GM21528 (cell line): ENCODE measurements around the gene DOCK3.

ENCODE experiments used
- ATAC-seq: cut with Tn5 transposase; IDR thresholded peaks from one replicate; pipeline ENCODE4 v1.9.1; 2021; ENCODE audit warnings: mild to moderate bottlenecking, moderate library complexity; ENCODE audit not compliant: unreplicated experiment, low FRiP score

DOCK3 gene, protein sequence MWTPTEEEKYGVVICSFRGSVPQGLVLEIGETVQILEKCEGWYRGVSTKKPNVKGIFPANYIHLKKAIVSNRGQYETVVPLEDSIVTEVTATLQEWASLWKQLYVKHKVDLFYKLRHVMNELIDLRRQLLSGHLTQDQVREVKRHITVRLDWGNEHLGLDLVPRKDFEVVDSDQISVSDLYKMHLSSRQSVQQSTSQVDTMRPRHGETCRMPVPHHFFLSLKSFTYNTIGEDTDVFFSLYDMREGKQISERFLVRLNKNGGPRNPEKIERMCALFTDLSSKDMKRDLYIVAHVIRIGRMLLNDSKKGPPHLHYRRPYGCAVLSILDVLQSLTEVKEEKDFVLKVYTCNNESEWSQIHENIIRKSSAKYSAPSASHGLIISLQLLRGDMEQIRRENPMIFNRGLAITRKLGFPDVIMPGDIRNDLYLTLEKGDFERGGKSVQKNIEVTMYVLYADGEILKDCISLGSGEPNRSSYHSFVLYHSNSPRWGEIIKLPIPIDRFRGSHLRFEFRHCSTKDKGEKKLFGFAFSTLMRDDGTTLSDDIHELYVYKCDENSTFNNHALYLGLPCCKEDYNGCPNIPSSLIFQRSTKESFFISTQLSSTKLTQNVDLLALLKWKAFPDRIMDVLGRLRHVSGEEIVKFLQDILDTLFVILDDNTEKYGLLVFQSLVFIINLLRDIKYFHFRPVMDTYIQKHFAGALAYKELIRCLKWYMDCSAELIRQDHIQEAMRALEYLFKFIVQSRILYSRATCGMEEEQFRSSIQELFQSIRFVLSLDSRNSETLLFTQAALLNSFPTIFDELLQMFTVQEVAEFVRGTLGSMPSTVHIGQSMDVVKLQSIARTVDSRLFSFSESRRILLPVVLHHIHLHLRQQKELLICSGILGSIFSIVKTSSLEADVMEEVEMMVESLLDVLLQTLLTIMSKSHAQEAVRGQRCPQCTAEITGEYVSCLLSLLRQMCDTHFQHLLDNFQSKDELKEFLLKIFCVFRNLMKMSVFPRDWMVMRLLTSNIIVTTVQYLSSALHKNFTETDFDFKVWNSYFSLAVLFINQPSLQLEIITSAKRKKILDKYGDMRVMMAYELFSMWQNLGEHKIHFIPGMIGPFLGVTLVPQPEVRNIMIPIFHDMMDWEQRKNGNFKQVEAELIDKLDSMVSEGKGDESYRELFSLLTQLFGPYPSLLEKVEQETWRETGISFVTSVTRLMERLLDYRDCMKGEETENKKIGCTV (N-terminal part only)

DNA sequence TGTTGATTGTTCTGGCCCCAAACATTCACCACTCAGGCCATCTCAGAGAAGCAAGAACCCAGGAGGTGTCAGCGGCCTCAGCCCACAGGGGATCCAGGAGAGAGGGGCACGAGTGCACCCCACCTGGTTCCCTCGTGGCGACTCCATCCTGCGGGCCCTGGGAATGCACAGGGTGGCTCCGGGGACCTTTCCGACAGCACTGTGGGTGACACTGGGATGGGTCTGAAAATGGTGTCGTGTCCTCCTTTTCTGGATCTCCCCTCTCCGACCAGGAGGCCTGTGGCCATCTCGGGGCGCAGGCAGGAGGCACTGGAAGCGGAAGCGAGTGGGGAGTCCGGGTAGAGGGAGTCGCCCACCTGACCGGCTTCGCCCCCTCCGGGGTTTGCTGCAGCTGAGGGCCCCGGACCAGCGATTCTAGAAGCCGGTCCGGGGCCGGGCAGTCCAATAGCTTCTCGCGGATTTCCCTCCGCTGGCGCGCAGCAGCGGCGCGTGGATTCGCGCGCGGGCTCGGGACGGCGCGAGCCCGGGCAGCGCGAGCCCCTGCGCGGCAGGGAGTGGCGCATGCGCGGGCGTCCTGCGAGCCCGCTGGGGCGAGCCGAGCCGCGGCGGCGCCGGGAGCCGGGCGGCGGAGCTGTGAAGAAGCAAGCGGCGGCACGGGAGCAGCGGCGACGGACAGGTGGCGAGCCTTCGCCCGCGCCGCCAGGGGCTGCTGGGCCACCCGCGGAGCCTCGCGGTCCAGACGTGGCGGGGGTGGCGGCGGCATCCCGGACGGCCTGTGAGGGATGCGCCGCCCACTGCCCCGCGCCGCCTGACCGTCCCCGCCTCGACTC lies at the start of gene DOCK3:
Gene DOCK3, plus strand, starts transcription at position 579 of the 830 bp plus-strand sequence. CDS start 337 bp downstream, outside the sequence.
- no peak for ATAC-seq

DNA sequence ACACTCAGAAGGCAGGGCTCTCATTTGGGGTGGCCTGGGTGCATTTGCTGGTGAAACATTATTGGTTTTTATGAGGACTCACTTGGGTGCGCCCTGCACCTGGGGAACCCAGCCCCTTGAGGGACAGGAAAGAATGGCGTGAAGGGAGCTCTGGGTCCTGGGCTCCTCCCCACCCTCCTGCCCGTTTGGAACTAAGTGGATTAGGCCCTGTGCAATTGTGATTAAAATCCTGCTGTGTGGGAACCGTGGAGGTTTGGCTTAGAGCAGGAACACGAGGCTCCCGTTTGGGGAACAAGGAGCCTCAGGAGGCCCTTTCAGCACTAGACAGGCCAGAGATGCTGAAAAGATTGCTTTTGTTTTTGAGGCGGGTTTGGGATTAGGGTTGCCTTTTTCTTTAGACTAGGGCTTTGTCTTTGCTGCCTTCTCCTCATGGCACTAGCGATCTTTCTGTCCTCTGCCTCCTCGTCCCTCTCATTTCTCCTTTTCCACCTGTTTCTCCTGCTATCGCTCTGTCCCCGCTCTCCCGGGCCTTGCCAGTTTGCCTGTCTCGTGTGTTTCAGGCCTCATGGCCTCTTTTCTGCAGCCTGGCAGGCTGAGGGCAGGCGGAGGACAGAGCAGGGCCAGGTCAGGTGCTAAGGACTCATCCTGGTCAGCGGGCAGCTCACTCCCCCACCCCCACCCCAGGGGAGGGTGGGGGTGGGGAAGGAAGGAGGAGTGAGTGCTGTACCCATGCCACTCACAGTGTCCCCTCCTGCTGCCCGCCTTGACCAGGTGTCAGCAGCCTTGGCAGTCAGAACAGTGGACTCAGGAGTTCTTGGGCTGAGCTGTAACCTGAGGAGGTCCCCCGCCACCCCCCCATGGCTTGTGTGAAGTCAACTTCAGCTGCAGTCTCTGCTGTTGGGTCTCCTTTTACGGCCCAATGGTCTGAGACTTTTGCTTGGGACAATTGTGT lies 49.2 kb upstream of the DOCK3 start:
- ATAC-seq: no peak

DNA sequence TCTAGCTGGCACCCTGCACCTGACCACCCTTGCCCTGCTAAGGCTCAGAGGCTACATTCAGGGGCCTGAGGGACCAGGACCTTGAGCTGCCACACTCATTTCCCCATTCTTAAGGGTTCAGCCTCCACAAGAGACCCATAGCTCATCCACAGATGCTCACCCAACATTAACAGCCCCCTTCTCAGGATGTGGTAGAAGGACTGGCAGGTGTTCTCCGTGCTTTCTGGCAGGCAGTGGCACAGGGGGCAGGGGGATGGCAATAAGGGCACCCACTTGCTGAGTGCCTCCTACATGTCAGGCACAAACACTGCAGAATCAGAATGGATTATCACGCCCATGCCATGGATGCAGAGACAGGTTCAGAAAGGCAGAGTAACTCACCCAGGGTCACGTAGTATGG lies 48.3 kb upstream of the DOCK3 start:
- no peak for ATAC-seq

DNA sequence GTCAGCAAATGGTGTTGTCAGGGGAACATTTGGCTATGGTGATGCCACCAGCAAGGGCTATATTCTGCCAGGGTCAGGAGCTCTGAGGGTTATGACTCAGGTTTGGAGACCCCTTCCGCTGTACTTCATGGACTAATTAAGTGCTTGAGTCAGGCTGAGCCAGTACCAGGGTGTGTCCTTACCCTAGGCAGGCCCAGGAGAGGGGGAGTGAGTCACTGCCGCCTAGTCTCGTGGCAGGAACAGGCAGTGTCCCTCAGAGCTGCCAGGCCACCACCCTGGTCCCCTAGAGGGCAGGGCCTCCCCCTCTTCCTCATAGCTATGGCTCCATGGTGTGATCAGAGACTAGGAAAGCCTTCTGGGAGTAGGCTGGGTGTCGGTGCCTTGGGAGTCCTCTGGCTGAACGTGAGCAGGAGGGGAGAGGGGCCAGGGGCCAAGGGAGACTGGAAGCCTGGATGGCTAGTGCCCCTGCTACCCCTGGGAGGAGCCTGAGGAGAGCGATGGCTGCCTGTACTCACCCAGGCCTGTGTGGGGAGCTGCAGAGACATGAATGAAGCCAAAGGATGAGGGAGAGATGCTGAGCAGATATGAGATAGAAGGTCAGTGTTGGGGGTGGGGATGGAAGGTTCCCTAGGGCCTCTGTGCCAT lies 47.2 kb upstream of the DOCK3 start:
- no peak for ATAC-seq

DNA sequence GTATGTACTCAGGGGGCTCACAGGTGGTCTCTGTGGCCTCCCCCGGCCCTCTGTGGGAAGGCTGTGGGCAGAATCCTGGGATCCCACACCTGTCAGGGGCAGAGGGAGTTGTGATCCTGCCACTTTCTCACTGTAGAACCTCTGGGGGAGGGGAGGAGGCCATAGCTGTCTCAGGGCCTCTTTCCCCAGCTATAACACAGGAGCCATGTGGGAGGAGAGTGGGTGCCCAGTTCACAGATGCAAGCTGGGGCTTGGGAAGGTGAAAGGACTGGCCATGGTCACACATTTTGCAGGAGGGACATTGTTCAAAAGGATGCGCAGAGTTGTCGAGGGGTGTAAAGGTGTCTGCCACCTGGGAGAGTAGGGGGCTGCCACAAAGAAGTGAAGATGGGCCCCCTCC lies 46.1 kb upstream of the DOCK3 start:
- no peak for ATAC-seq

DNA sequence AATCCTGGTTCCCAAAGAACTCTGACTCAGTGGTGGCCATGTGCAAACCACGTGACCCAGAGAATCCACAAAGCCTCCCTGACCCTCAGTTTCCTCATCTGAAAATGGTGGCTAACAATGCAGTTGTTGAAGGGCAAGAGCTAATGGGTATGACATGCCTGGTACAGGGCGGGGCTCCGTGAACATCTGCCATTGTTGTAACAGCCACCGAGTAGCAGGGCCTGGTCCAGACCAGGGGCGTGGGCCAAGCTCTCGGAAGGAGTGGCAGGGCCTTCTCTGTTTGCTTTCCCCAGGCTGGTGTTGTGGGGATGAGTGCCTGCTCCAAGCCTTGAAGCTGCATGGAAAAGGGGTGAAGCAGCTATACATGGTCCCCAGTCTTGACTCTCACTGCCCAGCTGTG lies 44.3 kb upstream of the DOCK3 start:
- no peak for ATAC-seq

DNA sequence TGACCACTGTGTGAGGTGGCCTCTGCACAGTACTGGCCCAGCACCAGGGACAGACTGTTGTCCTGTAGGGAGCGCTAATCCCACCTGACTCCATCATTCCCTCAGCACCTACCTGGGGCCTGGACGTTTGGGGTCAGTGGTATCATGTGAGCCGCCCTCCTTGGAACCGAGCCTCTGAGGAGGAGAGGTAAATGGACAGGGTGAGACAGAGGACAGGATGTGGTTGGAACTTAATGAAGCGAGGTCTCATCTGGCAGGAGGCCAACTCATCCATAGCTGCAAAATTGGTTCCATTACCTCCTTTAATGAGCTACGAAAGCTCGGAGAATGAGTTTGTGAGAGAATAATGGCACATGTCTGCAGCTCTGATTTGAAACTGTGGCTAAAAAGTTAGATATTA lies 43.9 kb upstream of the DOCK3 start:
- ATAC-seq: no peak

DNA sequence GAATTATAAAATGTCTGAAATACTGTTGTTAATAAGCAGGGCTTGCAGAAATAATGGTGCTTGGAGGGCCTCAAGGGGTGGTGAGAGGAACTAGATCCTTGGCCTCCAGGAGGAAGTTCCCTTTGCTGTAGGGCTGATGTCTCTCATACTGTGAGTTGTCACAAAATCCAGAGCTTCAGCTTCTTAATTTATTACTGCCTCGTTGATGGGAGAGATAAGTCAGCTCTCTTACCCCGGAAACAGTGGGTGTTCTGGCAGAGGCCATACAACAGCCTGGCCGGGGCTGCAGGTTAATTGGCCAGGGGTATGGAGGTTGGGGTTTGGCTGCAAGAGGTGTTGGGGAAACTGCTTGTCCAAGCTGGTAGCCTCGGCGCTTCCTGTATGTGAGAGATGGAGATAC lies 42.3 kb upstream of the DOCK3 start:
- ATAC-seq: no peak

DNA sequence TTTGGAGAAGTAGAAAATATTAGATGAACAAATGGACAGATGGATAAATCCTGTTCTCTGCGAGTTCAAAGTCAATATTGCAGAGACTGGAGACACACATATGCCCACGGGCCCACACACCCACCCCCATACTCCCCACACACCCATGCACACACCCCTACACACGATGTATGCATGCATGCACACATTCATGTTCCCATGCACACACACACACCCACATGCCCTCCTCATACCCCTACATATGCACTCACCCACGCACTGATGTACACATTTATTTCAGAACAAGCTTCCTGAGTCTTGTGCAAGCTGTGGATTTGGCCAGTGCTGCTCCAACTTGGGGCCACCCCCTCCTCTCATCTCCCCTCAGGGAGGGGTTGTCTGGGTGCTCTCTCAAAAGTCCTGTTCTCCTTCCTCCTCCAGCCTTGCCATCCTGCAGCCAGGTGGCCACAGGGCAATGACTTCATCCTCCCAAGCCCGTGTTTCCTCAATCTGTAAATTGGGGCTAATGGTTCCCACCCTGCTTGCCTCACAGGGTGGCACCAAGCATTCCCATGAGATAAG lies 41.4 kb upstream of the DOCK3 start:
- ATAC-seq: no peak

DNA sequence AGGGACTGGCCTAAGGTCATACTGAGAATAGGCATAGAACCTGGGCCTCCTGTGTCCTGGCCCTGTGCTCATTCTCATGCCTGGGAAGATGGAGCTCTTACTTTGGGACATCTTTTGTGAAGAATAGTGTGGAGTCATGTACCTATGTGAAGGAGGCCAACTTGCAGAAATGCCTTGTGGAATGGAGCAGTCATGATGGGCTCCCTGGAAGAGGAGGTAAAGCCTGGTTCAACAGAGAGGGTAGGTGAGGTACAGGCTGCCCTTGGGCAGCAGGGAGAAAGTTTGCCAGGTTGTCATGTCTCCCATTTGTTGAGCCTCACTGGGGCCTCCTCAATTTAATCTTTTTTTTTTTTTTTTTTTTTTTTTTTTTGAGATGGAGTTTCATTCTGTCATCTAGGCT lies 39.7 kb upstream of the DOCK3 start:
- no peak for ATAC-seq

DNA sequence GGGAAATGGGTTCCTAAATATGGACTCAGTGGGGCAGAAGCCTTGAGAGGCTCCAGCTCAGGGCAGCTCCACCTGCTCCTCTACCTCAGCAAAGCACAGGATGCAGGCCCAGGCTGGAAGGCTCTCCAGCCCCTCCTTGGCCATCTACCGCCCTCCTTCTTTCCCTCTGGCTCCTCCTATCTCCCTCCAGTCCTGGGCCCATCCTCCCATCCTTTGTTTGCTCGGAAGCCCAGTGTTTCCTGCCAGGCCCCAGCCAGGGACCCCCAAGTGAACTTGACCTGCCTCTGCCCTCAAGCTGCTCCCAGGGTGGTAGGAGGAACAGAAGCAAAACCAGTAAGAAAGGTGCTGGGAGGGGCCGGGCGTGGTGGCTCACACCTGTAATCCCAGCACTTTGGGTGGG lies 37.7 kb upstream of the DOCK3 start:
- no peak for ATAC-seq

DNA sequence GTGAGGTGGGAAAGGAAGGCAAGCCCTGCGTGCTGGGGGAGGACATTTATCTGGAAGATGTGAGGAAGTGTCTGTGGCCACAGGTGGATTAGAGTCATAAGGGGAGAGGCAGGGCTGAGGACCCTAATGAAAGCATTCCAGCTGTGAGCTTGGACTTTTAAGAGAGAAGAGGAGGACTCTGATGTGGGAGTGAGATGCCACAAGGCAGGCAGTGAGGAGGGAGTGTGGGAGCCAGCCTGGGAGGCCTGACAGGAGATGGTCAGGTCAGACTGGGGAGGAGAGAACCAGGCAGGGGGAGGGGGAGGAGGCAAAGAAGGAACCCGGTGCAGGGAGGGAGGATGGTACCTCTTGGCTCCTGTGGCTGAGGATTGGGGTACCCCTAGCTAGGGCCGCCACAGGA lies 36.8 kb upstream of the DOCK3 start:
- ATAC-seq: no peak

DNA sequence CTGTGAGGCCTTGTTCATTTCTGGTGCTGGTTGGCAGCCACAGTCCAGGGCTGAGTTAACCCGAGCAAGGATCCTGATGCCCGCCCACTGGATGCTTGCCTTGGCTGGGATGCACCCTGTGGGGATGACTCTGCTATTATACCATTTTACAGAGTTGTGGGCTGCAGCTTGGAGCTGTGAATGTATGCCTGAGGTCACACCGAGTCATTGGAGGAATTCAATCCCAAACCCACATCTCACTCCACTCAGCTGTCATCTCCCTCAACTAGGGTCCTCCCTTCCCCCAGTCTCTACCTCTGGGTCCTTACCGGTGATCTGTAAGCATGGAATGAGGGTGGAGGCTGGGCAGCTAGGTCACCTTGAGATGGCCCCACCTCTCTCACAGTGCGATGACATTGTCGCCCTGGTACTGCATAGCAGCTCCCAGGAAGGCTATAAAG lies 35.7 kb upstream of the DOCK3 start:
- no peak for ATAC-seq

DNA sequence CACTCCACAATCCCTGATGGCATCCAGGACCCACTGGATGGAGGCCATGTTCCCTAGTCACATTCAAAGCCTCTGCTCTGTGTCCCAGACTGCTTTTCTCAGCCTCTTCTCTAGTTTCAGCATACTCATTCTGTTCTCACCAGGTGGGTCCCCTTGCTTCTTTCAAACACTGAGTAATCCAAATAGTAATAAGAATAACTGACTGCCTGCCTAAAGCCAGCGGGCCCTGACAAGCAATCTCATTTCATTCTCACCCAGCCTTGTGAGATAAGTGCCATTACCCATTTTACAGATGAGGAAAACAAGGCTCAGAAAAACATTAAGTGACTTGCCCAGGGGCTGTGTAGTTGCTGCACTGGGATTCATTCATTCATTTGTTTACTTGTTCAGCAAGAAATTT lies 32.3 kb upstream of the DOCK3 start:
- ATAC-seq: no peak

DNA sequence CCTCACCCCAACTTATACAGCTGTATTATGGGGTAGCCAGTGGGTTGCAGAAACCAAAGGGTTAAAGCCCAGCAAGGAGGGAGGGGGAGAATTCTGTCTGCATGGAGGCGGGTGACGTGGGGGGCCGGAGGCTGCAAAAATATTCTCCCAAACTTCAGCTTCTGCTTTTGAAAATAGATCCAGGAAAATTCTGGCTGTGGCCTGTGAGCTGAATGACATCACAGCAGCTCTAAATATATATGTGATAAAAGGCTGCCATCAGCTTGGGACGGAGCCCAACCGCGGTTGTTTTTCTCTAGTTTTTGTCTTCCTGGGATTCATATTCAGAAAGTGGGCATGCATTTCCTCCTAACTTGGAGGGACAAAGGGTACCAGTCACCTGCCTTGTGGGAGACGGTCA lies 30.2 kb upstream of the DOCK3 start:
- ATAC-seq: no peak

DNA sequence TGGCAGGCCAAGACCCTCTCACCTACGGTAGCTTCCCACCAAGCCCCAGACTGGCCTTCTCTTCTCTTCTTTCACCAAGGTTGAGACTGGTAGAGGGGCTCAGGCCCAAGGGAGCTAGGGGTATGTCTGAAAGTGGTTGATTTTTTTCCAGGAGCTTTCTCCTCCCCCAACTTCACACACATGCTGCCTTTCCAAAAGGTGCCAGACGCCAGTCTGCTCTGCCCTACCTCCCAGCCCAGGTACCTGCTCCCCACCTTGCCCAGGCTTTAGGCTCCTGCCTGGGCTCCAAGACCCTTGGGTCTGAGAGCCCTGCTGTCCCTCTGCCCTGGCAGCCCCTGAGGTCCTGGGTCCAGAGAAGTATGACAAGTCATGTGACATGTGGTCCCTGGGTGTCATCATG lies 29.3 kb upstream of the DOCK3 start:
- ATAC-seq: no peak

DNA sequence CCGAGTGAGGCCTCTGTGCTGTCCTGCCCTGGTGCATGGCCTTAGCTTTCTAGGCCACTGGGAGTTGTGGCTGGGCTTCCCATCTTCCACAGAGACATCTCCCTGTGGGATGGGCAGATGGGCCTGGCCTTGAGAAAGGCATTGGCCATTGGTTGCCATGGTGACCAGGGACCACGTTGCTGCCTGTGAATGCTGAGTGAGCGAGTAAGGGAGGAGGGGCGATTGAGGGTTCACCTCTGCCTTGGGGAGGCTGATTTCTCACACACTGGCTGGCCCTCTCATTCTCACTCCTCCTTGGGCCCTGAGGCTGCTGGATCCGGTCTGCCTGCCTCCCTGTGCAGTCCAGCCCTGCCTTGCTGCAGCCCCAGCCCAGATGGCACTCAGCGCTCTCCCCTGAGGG lies 26.4 kb upstream of the DOCK3 start:
- no peak for ATAC-seq

DNA sequence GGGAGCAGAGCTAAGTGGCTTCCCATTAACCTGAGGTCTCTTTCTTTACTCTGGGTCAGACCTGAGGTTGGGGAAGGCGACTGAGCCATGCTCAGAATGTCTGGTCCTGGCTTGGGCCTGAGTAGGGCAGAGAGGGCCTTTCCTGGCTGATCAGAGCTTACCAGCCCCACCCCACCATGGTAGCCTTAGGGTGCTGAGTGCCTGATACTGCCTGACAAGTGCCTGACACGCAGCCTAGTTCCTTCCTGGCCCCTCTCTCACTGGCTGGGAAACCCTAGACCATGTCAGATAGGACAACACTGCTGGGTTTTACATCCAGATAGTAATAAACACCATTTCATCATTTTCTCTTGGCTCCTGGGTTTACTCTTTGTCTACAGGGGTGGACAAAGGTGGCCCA lies 25.8 kb upstream of the DOCK3 start:
- no peak for ATAC-seq
